ENCODE data around the gene SHOC2.

The SHOC2 gene

DNA sequence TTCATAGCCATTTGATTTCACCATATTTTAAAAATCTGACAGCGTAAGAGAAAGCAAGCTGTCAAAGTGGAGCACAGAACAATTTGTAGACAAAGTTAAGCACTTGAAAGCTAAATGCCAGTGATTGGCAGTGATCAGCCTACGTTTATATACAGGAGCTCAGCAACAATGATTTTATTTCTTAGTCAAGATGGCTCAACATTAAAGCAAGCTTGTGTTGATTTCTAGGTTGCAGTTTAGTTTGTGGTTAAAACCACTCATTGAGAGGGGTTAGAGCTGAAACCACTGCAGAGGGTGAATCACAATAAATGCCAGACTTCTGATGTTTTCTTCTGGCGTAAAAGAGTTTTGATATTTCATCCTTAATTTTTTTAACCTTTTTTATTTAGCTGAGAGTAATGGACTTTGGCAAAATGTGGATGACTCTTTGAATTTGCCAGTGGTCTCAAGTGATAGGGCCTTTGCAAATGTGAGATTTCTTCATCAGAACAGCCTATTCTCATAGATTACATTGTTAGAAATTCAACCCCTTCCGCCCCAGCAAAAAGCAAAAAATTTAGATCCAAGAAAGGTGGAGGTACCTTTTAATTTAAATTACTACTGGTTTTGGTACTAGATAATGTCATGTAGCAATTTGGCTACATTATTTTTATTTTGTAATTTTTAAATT is 73.8 kb downstream of the SHOC2 start:
- TF ChIP-seq POLR2A (IDR thresholded peaks at IDR 0.05; ENCODE audit: low read depth, low read length) (no peak), POLR2AphosphoS5 (IDR thresholded peaks at IDR 0.05; ENCODE audit: low read depth, low read length) (no peak), TAF1 (IDR thresholded peaks at IDR 0.05; ENCODE audit: borderline replicate concordance, low read depth, low read length) (no peak)
- FAIRE-seq (no peak), DNase-seq (ENCODE audit: insufficient read length) (no peak)

DNA sequence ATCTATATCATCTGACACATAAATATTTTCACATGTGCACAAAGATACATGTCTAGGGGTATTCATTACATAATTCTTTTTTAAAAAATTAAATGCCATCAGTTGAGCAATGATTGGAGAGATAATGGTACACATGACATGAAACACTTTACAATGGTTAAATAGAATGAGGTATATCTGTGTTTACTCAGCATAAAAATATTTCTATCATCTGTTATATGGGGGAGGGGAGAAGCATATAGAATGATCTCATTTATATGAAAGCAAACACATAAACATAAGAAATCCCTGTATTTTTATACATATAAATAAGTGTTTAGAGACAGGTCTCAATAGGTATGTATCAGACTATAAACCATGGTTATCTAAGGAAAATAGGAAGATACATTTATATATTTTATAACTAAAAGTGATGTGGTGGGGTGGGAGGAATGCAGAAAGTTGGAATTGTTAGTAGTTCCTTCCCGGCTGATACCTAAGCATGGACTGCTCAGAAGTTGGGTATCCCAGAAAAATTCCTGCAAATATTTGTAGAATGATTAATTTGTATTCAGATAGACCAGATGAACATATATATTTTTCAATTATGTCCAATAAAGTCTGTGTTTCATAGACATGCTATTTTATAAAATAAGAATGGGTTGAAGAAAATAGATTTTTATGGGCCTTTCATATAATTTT is 75.1 kb downstream of the SHOC2 start:
- no peak for FAIRE-seq
- DNase-seq (ENCODE audit: insufficient read length) = no peak
- TF ChIP-seq POLR2AphosphoS5 (IDR thresholded peaks at IDR 0.05; ENCODE audit: low read depth, low read length) (no peak), POLR2A (IDR thresholded peaks at IDR 0.05; ENCODE audit: low read depth, low read length) (no peak), TAF1 (IDR thresholded peaks at IDR 0.05; ENCODE audit: borderline replicate concordance, low read depth, low read length) (no peak)

DNA sequence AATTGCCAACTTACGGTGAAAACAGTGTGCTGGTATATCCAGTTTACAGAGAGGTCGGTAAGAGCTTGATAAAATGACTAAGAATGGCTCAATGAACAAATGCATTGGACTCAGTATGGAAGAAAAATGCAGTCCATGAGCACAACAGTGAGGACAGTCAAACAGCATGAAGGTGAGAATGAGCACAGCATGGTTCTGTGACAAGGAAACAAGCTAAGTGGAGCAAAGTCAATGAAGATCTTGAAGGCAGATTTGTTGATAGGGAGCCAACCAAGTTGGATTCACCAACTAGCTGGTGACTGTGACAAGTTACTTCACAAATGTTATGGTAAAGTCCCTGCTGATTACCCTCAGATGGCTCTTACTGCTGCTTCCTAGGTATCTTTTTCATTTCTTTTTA is 75.9 kb downstream of the SHOC2 start:
- DNase-seq (ENCODE audit: insufficient read length) = no peak
- no peak for TF ChIP-seq POLR2AphosphoS5 (IDR thresholded peaks at IDR 0.05; ENCODE audit: low read depth, low read length)
- TF ChIP-seq POLR2A (IDR thresholded peaks at IDR 0.05; ENCODE audit: low read depth, low read length) = no peak
- no peak for TF ChIP-seq TAF1 (IDR thresholded peaks at IDR 0.05; ENCODE audit: borderline replicate concordance, low read depth, low read length)
- no peak for FAIRE-seq

DNA sequence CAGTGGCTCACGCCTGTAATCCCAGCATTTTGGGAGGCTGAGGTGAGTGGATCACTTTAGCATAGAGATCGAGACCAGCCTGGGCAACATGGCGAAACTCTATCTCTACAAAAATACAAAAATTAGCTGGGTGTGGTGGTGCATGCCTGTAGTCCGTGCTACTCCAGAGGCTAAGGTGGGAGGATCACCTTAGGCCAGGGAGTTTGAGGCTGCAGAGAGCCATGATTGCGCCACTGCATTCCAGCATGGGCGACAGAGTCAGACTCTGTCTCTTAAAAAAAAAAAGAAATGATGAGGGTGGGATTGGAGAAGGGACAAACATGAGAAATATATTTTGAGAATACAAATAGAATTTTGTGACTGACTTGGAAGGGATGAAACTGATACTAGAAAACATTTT is 76.9 kb downstream of the SHOC2 start:
- no peak for DNase-seq (ENCODE audit: insufficient read length)
- no peak for FAIRE-seq
- TF ChIP-seq TAF1 (IDR thresholded peaks at IDR 0.05; ENCODE audit: borderline replicate concordance, low read depth, low read length) (no peak), POLR2AphosphoS5 (IDR thresholded peaks at IDR 0.05; ENCODE audit: low read depth, low read length) (no peak), POLR2A (IDR thresholded peaks at IDR 0.05; ENCODE audit: low read depth, low read length) (no peak)

DNA sequence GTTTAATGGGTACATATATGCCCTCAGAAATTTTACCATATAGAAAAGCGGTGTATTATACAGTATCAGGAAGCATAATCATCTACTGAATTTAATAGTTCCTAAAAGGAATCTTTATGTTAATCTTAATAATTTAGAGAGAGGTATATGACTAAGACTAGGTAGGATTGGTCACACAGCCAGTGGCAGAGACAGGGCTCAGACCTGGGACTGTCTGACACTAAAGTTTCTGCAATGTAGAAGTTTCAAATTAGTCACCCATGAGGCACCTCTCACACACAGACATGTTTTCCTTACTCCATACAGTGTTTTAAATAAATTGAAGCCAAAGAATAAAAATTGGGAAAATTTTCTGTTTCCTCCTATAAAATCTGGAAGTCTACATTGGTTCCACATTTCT is 84.6 kb downstream of the SHOC2 start:
- TF ChIP-seq POLR2A (IDR thresholded peaks at IDR 0.05; ENCODE audit: low read depth, low read length) (no peak), TAF1 (IDR thresholded peaks at IDR 0.05; ENCODE audit: borderline replicate concordance, low read depth, low read length) (no peak), POLR2AphosphoS5 (IDR thresholded peaks at IDR 0.05; ENCODE audit: low read depth, low read length) (no peak)
- FAIRE-seq (no peak), DNase-seq (ENCODE audit: insufficient read length) (no peak)

DNA sequence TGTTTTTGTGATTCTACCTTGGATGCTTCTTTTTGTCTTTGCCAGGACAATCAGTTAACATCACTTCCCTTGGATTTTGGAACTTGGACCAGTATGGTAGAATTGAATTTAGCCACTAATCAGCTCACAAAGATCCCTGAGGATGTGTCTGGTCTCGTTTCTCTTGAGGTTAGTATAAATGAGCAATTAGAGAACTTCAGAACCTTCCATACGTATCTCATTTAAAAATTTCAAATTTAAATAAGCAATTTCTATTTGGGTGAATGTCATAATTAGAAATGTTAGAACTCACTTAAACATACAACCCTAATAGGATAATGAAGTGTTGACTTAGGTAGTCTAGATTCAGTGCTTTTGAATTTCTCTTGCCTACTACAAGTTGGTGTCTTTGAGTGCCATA is 88.1 kb downstream of the SHOC2 start:
- DNase-seq (ENCODE audit: insufficient read length) (no peak), FAIRE-seq (no peak)
- TF ChIP-seq POLR2AphosphoS5 (IDR thresholded peaks at IDR 0.05; ENCODE audit: low read depth, low read length) (no peak), POLR2A (IDR thresholded peaks at IDR 0.05; ENCODE audit: low read depth, low read length) (no peak), TAF1 (IDR thresholded peaks at IDR 0.05; ENCODE audit: borderline replicate concordance, low read depth, low read length) (no peak)

DNA sequence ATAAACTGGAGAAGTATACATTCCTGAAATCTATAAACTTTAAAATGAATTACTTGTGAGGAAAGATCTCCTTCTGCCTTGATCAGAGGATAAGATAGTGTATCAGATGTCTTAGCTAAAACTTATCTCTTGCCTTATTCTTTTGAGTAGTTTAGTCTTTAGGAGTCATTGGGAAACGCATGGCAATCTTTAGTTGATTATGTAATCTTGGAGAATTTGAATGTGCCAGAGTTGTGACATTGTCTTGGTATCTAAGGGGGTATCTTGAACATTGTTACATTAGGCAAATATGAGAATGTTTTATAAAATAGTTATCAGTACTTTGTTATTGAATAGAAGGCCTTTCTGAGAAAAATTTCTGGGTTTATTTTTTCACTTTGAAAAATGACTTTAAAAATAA is 95.8 kb downstream of the SHOC2 start:
- DNase-seq (ENCODE audit: insufficient read length) (no peak), FAIRE-seq (no peak)
- TF ChIP-seq POLR2AphosphoS5 (IDR thresholded peaks at IDR 0.05; ENCODE audit: low read depth, low read length) = no peak
- TF ChIP-seq POLR2A (IDR thresholded peaks at IDR 0.05; ENCODE audit: low read depth, low read length) = no peak
- TF ChIP-seq TAF1 (IDR thresholded peaks at IDR 0.05; ENCODE audit: borderline replicate concordance, low read depth, low read length) = no peak

DNA sequence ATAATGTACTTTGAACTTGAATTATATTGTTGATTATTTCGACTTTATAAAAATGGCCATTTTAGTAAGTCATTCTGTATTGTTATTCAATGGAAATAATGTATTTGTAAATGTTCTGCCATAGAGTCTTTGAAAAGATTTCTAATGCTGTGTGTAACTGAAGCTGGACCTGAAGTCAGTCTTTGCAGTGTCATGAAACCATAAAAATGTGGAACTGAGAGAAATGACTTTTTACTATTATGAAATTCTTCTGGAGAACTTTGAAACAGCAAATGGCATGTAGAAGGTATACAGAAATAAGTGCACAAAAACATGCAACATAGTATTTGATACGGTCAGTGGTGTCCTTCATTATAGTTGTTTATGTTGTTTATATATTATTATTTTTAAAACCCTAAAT is 97.7 kb downstream of the SHOC2 start:
- FAIRE-seq (peak; percentile 27), DNase-seq (ENCODE audit: insufficient read length) (no peak)
- no peak for TF ChIP-seq POLR2AphosphoS5 (IDR thresholded peaks at IDR 0.05; ENCODE audit: low read depth, low read length)
- TF ChIP-seq TAF1 (IDR thresholded peaks at IDR 0.05; ENCODE audit: borderline replicate concordance, low read depth, low read length) = no peak
- TF ChIP-seq POLR2A (IDR thresholded peaks at IDR 0.05; ENCODE audit: low read depth, low read length) = no peak

DNA sequence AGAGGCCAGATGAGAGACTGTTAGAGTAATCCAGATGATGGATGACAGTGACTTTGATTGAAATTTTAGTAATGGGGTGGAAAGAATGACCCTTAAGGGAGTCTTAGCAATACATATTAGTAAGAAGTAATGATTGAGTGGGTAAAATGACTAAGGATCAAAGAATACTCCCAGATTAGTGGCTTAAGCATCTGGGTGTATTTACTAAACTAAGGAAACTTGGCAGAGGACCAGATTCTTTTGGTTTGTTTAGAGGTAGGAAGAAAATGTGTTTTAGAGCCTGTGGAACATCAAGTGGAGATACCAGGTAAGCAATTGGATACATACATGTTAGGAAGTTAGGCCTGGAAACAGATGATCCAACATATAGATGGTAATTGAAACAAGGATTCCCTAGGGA is 98.6 kb downstream of the SHOC2 start:
- FAIRE-seq (no peak), DNase-seq (ENCODE audit: insufficient read length) (no peak)
- TF ChIP-seq POLR2A (IDR thresholded peaks at IDR 0.05; ENCODE audit: low read depth, low read length) (no peak), TAF1 (IDR thresholded peaks at IDR 0.05; ENCODE audit: borderline replicate concordance, low read depth, low read length) (no peak), POLR2AphosphoS5 (IDR thresholded peaks at IDR 0.05; ENCODE audit: low read depth, low read length) (no peak)

DNA sequence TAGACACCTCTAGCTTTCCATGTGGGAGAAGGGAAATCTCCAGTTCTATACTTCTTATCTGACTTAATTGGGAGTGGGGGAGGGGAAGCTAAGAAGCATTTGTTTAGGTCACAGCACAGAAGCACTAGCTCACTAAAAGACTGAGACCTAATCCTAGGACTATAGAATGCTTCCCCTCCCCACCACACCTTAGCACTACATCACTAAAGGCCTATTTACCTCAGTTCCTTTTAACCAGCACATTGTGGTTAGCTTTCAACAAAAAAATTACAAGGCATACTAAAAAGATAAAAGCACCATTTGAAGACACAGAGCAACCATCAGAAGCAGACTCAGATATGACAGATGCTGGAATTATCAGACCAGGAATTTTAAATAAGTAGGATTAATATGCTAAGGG is 103.7 kb downstream of the SHOC2 start:
- DNase-seq (ENCODE audit: insufficient read length) = no peak
- TF ChIP-seq POLR2AphosphoS5 (IDR thresholded peaks at IDR 0.05; ENCODE audit: low read depth, low read length) = no peak
- TF ChIP-seq POLR2A (IDR thresholded peaks at IDR 0.05; ENCODE audit: low read depth, low read length) = no peak
- no peak for TF ChIP-seq TAF1 (IDR thresholded peaks at IDR 0.05; ENCODE audit: borderline replicate concordance, low read depth, low read length)
- FAIRE-seq = no peak

DNA sequence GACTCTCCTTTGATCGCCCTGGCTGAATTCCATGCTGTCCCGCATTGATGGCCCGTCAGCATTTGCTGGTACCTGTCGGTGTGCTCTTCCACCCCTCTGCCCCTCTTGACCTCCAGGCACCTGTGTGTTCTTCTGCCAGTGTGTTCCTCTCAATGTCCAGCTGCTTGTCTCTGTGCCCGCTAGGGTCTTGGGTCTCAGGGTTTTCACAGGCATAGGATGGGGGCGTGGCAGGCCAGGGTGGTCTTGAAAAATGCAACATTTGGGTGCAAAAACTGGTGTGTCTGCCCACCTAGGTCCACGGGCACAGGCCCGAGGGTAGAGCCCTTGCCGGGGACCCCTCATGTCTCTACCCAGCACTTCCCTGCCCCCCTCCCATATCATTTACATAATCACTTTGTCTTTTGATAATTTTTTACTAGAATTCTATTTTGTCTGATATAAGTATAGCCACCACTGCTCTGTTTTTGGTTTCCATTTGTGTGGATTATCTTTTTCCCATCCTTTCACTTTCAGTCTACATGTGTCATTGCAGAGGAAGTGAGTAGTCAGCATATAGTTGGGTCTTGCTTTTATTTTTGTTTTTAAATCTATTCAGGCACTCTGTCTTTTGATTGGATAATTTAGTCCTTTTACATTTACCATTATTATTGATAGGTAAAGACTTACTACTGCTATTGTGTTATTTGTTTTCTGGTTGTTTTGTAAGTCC is 110.8 kb downstream of the SHOC2 start:
- TF ChIP-seq TAF1 (IDR thresholded peaks at IDR 0.05; ENCODE audit: borderline replicate concordance, low read depth, low read length) (no peak), POLR2AphosphoS5 (IDR thresholded peaks at IDR 0.05; ENCODE audit: low read depth, low read length) (no peak), POLR2A (IDR thresholded peaks at IDR 0.05; ENCODE audit: low read depth, low read length) (no peak)
- DNase-seq (ENCODE audit: insufficient read length) = no peak
- no peak for FAIRE-seq

All from GM12892 (cell line).